WERI-Rb-1 (cell line): ENCODE results near the gene NOX5.

Experiments
- DNase-seq: peaks from one replicate; pipeline ENCODE4 v3.0.0-alpha.2; 2020
- H3K27ac ChIP-seq: fragments of 250-450 bp; sonication (Bioruptor Pico); 2 replicates; pipeline ENCODE4 v1.5.1; 2020; ENCODE audit warnings: mild to moderate bottlenecking, moderate library complexity
- H3K27me3 ChIP-seq: fragments of 250-450 bp; sonication (Bioruptor Pico); 2 replicates; pipeline ENCODE4 v1.5.1; 2021; ENCODE audit warnings: mild to moderate bottlenecking, low read depth, moderate library complexity; ENCODE audit not compliant: insufficient read depth, severe bottlenecking
- H3K36me3 ChIP-seq: fragments of 250-450 bp; sonication (Bioruptor Pico); 2 replicates; pipeline ENCODE4 v1.5.1; 2020; ENCODE audit warnings: mild to moderate bottlenecking, moderate library complexity
- H3K4me3 ChIP-seq: 2 replicates; pipeline ENCODE4 v1.5.1; 2011; ENCODE audit warnings: low read depth, mild to moderate bottlenecking, control low read depth, low read length
- H3K9me3 ChIP-seq: fragments of 250-450 bp; sonication (Bioruptor Pico); 2 replicates; pipeline ENCODE4 v1.5.1; 2021; ENCODE audit warnings: mild to moderate bottlenecking, moderate library complexity; ENCODE audit not compliant: severe bottlenecking
- TF ChIP-seq, protein P1 (sequence below): IDR thresholded peaks from 2 replicates; pipeline ENCODE4 v1.5.1; 2011; ENCODE audit warnings: low read depth, mild to moderate bottlenecking, control low read depth, inconsistent platforms, low read length

The NOX5 gene

GRCh38 chr15:69056365-69056764 is 41.9 kb downstream of the NOX5 start:
- Histone ChIP-seq H3K36me3 (no peaks in the 10 kb centered on the region), H3K4me3 (no peak overlapping the region), H3K27ac (no peak overlapping the region), H3K27me3 (no peaks in the 10 kb centered on the region), H3K9me3 (no peaks in the 10 kb centered on the region)
- TF ChIP-seq, protein P1, sequence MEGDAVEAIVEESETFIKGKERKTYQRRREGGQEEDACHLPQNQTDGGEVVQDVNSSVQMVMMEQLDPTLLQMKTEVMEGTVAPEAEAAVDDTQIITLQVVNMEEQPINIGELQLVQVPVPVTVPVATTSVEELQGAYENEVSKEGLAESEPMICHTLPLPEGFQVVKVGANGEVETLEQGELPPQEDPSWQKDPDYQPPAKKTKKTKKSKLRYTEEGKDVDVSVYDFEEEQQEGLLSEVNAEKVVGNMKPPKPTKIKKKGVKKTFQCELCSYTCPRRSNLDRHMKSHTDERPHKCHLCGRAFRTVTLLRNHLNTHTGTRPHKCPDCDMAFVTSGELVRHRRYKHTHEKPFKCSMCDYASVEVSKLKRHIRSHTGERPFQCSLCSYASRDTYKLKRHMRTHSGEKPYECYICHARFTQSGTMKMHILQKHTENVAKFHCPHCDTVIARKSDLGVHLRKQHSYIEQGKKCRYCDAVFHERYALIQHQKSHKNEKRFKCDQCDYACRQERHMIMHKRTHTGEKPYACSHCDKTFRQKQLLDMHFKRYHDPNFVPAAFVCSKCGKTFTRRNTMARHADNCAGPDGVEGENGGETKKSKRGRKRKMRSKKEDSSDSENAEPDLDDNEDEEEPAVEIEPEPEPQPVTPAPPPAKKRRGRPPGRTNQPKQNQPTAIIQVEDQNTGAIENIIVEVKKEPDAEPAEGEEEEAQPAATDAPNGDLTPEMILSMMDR = peak; percentile 52
- peak; percentile 38 for DNase-seq

GRCh38 chr15:69058830-69059556 is 44.5 kb downstream of the NOX5 start:
- H3K27ac ChIP-seq = no peak overlapping the region
- no peaks in the 10 kb centered on the region for H3K36me3 ChIP-seq
- no peaks in the 10 kb centered on the region for H3K27me3 ChIP-seq
- TF ChIP-seq, protein P1 = peak; percentile 77
- no peaks in the 10 kb centered on the region for H3K9me3 ChIP-seq
- H3K4me3 ChIP-seq = no peak overlapping the region
- DNase-seq = peak; percentile 91

DNA sequence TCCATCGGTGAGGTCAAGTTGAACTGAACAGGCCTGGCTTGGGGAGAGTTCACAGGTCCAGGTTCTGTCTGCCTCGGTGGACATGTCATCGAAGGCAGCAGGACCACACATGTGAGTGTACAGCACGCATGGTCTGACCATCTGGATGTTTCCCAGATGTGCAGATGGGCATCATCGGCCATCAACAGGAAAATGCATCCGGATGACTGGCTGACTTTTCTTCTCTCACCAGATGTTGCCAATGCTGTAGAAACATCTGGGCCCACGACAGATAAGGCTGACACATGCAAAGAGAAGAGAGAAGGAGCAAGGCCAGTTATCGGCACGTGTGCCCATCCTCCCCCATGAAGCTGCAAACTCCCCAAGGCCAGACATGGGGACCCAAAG is 45.1 kb downstream of the NOX5 start:
- no peak for DNase-seq

GRCh38 chr15:69060041-69060481 is 45.6 kb downstream of the NOX5 start:
- DNase-seq = no peak
- TF ChIP-seq, protein P1 = no peak
- H3K36me3 ChIP-seq = no peaks in the 10 kb centered on the region
- H3K27me3 ChIP-seq = no peaks in the 10 kb centered on the region
- no peak overlapping the region for H3K27ac ChIP-seq
- no peak overlapping the region for H3K4me3 ChIP-seq
- no peaks in the 10 kb centered on the region for H3K9me3 ChIP-seq

More for the DNA sequence above, 45.1 kb downstream of the NOX5 start:
- no peaks in the 10 kb centered on the region for H3K36me3 ChIP-seq
- no peak overlapping the region for H3K27ac ChIP-seq
- TF ChIP-seq, protein P1 = no peak
- H3K27me3 ChIP-seq = no peaks in the 10 kb centered on the region
- H3K9me3 ChIP-seq = no peaks in the 10 kb centered on the region
- no peak overlapping the region for H3K4me3 ChIP-seq

GRCh38 chr15:69060744-69061143 is 46.2 kb downstream of the NOX5 start:
- TF ChIP-seq, protein P1 = no peak
- no peak overlapping the region for H3K27ac ChIP-seq

GRCh38 chr15:69061414-69061842 is 46.9 kb downstream of the NOX5 start:
- H3K27me3 ChIP-seq = no peaks in the 10 kb centered on the region
- DNase-seq = no peak
- H3K27ac ChIP-seq = no peak overlapping the region
- H3K9me3 ChIP-seq = no peaks in the 10 kb centered on the region
- H3K36me3 ChIP-seq = no peaks in the 10 kb centered on the region
- no peak overlapping the region for H3K4me3 ChIP-seq
- TF ChIP-seq, protein P1 = no peak

More at GRCh38 chr15:69060744-69061143, 46.2 kb downstream of the NOX5 start:
- Histone ChIP-seq H3K9me3 (no peaks in the 10 kb centered on the region), H3K36me3 (no peaks in the 10 kb centered on the region), H3K27me3 (no peaks in the 10 kb centered on the region), H3K4me3 (no peak overlapping the region)
- no peak for DNase-seq
